ENCODE results near the gene BIVM.
A peak's percentile ranks its signal among the peaks of the same experiment; 100 is the strongest.

Gene BIVM

DNA sequence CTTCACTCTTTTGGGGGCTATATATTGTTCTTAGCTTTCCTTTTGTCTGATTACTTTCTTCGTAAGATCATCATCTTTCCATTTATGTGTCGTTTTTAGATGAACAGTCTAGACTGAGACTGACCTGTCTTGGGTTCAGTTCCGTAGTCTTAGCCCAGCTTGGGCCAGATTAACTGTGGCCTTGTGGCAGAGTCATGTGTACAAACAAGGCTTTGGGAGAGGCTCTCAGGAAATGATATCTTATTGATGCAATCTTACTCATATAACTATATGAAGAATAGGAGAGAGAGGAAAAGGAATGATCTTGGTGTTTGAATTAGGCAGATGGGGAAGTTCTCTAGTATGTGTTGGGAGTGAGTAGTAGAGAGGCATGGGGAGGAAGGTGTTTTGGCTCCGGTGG lies 40.1 kb downstream of the BIVM start:
- DNase-seq (ENCODE audit: low read depth in 1 of 2, low spot score in 1 of 2) = no peak

DNA sequence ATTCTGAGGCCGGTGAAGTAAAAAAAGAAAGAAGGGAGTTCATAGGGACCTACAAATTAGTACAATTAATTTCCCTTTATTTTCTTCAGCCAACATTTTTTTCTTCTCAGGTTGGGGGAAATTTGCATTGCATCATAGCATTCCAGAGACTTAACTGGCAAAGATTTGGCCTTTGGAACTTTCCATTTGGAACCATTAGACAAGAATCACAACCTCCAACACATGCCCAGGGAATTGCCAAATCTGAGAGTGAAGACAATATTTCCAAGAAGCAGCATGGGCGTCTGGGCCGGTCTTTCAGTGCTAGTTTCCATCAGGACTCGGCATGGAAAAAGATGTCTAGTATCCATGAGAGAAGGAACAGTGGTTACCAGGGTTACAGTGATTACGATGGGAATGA lies 40.5 kb downstream of the BIVM start:
- no peak for DNase-seq (ENCODE audit: low read depth in 1 of 2, low spot score in 1 of 2)

DNA sequence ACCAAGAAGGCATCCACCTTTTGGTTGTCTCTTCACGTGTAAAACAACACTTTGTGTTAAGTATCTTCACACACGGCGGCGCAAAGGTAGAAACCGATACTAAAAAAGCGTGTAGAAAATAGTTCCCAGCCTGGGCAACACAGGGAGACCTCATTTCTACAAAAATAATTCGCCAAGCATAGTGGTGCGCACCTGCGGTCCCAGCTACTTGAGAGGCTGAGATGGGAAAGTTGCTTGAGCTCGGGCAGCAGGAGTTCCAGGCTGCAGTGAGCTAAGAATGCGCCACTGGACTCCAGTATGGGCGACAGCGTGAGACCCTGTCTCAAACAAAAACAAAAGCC lies 46.3 kb downstream of the BIVM start:
- no peak for DNase-seq (ENCODE audit: low read depth in 1 of 2, low spot score in 1 of 2)

DNA sequence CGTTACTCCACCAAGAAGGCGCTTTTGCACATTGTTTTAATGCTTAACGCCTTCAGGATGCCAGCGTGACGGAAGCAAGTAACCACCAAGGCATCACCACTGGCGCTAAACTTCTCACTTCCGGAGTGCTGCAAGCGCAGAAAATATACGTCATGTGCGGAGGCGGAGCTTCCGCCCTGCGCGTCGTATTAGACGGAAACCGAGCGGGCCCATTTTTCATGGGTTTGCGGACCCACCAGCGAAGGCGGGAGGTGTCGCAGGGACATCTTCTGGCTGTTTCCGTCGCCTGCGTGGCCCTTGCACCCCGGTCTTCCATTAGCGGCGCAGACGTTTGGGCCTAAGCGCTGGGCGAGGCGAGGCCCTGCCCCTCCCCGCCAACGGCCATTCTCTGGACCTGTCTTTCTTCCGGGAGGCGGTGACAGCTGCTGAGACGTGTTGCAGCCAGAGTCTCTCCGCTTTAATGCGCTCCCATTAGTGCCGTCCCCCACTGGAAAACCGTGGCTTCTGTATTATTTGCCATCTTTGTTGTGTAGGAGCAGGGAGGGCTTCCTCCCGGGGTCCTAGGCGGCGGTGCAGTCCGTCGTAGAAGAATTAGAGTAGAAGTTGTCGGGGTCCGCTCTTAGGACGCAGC lies 46.8 kb downstream of the BIVM start, which contains the start of gene ERCC5:
ERCC5 (plus strand) TSS at position 403 of the 631 bp plus-strand sequence. CDS start 235 bp downstream, outside the sequence.
- DNase-seq (ENCODE audit: low read depth in 1 of 2, low spot score in 1 of 2) = peak; percentile 91 to 93

DNA sequence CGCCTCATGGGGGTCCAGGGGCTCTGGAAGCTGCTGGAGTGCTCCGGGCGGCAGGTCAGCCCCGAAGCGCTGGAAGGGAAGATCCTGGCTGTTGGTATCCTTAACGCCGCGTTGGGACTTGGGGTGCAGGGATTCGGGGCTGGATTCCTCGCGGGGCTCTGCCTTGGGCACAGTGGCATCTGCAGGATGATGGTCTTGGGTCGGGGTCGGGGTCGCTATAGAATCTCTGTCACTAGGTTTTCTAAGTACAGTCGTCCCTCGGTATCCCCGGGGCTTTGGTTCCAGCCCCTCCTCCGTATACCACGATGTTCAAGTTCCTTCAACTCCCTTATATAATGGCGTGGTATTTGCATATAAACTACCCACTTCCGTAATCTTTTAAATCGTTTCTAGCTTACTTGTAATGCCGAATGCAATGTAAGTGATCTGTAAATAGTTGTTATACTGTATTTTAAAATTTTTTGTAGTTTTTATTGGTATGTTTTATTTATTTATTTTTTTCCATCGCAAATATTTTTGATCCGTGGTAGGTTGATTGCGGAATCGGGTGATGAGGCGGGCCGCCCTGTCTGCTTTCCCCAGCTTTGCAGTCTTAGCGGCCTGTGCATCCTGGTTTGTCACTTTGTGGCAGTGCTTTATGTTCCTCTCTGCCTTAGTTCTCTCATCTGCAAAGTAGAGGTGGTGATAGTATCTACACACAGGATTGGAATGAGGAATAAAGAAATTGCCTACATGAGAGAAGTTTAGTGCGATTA lies 47.5 kb downstream of the BIVM start:
- peak; percentile 16 to 26 for DNase-seq (ENCODE audit: low read depth in 1 of 2, low spot score in 1 of 2)

DNA sequence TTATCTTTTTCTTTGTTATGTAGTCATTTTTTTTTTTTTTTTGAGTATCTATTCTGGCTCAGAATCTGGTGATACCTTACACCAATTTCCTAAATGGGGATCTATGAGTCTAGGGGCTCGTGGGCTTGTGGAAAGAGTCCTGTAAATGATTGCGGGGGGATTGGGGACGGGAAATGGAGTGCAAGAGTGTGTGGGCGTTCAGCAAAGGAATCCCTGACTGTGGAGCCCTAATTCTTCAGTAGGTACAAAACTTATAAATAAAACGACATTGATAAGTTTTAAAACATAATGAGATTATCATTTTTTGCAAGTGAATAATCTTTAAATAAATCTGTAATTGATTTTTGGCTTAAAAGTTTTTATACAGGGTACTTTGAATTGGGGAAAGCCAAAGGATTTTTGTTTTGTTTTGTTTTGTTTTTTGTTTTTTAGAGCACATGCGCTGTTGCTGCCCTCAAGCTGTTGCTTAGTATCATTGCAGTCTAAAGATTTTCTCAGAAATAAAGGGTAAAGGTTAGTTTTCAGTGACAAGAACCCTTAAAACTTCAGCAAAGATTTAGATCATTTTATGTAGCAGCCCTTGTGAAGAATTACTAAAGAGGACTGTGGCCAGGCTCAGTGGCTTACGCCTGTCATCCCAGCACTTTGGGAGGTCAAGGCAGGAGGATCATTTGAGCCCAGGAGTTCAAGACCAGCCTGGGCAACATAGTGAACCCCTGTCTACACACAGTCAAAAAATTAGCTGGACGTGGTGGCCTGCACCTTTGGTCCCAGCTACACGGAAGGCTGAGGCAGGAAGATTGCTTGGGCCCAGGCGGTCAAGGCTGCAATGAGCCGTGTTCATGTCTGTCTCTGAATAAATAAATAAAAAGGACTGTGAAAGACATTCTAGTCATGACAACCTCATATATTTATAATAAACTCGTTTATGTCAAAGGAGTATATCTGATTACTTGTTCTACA lies 48.6 kb downstream of the BIVM start:
- no peak for DNase-seq (ENCODE audit: low read depth in 1 of 2, low spot score in 1 of 2)

DNA sequence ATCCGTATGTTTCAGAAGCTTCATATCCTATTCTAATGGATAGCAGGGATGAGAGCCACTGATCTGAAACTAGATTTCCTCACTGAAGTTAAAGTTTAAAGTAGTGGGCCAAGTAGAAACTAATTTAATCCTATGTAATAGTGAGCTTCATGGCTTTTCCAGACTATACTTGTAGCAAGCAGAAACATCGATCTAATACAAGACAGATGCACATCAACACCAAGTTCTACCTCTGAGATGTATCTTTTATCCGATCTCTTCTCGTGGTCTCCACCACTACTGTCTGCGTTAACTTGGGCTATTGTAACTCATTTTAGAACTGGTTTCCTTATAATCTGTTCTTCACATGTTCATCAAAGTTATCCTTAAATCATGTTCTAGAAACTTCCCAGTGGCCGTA lies 50.0 kb downstream of the BIVM start:
- no peak for DNase-seq (ENCODE audit: low read depth in 1 of 2, low spot score in 1 of 2)

DNA sequence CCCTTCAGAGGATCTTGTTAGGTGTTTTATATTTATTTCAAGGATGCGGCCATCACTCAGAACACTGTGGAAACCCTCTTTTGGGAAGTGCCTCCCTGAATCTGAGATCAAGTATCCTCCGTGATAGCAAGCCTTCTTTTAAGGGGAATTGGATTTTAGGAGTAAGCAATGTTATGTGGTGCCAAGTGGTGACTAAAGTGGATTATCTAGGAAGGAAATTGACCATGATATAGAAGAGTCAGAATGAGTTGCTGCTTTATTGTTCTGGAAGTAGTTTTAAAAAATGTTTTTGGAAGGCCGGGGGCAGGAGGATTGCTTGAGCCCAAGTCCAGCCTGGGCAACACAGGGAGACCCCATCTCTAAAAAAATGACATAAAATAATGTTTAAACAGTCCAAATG lies 53.6 kb downstream of the BIVM start:
- no peak for DNase-seq (ENCODE audit: low read depth in 1 of 2, low spot score in 1 of 2)

DNA sequence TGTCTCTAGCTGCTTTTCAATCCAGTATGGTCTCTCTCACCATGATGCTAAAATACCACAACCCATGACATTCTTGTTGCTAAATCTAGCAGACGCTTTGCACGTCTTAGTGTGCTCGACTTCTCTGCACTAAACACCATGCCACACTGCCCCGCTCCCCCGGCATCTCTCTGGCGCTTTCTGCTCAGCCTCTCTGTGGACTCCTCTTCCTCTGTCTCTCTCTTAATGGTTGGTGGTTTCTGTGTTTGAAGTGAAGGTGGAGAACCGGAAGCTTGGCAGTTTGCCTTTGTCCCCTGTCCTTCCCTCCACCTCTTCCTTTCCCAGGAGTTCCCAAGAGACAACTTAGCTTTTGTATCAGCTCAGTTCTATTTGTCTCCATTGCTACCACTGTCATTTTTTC lies 55.8 kb downstream of the BIVM start:
- DNase-seq (ENCODE audit: low read depth in 1 of 2, low spot score in 1 of 2) = no peak

DNA sequence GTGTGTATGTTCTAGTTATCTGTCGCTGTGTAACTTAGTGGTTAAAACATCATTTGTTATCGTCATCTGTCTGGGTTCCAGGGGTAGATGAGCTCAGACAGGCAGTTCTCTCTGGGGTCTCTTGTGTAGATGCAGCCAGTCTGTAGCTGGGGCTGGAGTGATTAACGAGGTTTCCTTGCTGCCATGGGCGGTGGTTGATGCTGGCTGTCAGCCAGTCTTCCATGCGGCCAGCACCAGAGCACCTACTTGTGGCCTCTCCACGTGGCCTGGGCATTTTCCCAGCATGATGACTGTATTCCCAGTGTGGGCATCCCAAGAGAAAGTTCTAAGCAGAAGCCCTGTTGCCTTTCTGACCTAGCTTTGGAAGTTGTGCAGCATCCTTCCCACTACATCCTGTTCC lies 57.6 kb downstream of the BIVM start:
- no peak for DNase-seq (ENCODE audit: low read depth in 1 of 2, low spot score in 1 of 2)

DNA sequence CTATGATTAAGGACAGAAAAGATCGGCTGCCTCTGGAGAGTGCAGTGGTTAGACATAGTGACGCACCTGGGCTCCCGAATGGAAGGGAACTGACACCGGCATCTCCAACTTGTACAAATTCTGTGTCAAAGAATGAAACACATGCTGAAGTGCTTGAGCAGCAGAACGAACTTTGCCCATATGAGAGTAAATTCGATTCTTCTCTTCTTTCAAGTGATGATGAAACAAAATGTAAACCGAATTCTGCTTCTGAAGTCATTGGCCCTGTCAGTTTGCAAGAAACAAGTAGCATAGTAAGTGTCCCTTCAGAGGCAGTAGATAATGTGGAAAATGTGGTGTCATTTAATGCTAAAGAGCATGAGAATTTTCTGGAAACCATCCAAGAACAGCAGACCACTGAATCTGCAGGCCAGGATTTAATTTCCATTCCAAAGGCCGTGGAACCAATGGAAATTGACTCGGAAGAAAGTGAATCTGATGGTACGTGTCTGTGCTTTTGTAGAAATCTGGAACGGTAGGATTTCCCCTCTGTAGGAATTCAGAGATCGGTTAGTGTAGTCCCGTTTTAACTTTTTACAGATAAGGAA lies 63.8 kb downstream of the BIVM start:
- no peak for DNase-seq (ENCODE audit: low read depth in 1 of 2, low spot score in 1 of 2)

DNA sequence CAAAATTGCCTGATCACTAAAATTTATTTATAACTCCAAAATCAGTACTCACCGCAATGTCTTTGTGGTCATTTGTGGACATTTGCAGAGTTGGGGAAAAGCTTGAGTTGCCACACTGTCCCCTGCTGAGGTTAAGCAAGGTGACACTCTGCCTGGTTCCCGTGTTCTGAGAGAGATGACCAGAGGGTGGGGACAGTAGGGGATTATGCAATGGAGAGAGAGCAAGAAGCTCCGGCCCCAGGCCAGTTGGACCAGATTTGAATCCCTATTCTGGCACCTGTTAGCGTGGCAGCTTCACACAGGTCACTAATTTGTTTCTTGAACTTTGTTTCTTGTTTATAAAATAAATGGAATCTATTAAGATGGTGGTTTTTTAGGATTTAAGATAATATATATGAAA lies 64.7 kb downstream of the BIVM start:
- DNase-seq (ENCODE audit: low read depth in 1 of 2, low spot score in 1 of 2) = no peak

DNA sequence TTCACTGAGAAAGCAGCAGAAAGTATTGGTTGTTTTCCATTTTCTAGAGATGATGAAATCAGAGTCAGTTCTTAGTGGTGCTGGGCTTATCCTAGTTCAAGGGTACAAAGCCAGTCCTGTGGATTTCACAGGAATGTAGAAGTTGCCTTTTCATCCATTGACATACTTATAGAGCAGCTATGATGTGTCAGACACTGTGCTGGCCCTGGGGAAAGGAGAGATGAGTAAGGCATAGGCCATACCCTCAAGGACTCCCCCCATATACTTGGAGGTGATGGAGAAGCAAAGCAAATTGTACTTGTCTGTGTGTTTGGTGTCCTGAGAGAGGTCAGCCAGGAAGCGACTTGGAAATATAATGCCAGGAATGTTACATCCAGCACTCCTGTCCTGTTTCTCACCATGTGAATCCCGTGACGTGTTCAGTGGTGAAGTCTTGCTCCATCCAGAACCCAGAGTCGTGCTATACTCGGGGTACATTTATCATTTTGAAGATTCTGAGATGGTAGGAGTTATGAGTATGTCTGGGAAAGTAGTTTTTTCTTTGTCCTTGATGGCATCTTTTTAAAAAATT lies 69.5 kb downstream of the BIVM start:
- DNase-seq (ENCODE audit: low read depth in 1 of 2, low spot score in 1 of 2) = no peak

DNA sequence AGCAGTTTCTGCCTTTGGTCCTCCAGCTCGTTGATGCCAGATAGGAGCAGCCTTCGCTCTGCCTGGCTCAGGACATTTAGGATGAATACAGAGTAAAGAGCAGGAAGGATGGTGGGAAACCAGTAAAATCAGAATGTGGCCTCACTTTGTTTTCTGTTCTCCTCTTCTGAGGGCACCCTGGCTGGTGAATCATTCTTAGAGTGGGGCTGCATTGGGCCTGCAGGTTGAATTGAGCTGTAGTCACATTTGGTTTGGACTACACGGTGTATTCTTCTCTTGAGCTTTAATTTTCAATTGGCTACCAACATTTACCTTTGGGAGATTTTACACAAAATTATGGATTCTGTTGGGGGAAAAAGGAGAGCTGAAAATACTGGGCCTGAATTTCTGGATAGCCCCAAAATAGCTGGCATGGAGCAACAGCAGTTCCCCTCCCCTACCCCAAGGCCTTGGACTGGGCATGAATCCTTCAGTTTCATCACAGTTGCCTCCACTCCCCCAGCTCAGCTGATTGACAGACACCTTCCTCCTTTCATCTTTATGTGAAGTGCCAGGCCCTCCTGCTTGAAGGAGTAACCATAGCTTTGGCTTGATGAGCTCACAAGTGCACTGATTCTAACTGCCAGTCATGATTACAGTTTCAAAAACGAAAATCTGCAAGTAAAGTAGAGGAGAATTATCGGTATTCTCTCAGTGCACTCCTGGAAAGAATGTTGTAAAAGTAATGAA lies 71.2 kb downstream of the BIVM start:
- DNase-seq (ENCODE audit: low read depth in 1 of 2, low spot score in 1 of 2) = no peak

DNA sequence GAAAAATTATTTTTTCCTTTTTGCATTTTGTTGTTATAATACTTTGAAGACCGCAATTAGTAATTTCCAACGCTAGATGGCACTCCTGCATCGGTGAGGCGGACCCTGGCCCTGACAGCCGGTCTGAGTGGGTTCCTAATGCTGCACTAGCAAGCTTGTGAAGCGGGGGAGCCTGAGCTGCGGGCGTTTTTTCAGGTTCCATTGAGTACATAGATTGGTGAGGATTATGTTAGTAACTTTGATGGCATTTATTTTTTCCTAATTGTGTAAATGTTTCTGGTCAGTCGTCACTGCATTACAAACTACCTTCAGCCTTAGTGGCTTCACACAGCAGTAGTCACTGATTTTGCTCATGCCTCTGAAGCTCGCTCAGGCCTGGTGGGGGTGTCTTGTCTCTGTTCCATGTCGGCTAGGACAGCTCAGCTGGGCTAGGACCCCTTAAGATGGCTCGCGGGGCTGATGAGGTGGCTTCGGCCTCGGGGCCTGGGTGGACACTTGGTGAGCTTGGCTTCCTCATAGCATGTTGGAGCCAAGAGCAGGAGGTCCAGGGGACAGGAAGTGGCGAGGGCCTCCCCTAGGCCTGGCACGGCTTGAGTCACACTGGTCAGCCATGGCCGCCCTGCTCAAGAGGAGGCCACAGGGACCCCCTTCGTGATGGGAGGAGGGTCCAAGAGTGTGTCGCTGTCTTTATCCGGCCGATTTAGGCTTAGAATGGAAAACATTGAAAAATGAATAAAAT lies 71.9 kb downstream of the BIVM start:
- DNase-seq (ENCODE audit: low read depth in 1 of 2, low spot score in 1 of 2) = peak in 1 of 2 donors; percentile 20

DNA sequence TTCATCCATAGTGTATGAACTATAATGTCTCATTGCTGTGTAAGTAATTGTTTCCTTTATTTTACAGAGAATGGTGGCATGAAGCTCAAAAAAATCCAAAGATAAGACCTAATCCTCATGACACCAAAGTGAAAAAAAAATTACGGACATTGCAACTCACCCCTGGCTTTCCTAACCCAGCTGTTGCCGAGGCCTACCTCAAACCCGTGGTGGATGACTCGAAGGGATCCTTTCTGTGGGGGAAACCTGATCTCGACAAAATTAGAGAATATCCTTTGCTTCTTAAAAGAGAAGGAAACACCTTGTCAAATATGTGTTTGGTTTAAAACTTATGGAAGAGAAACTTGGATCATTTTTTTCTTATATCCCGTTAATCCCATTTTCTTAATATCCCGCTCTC lies 73.2 kb downstream of the BIVM start:
- DNase-seq (ENCODE audit: low read depth in 1 of 2, low spot score in 1 of 2) = no peak

DNA sequence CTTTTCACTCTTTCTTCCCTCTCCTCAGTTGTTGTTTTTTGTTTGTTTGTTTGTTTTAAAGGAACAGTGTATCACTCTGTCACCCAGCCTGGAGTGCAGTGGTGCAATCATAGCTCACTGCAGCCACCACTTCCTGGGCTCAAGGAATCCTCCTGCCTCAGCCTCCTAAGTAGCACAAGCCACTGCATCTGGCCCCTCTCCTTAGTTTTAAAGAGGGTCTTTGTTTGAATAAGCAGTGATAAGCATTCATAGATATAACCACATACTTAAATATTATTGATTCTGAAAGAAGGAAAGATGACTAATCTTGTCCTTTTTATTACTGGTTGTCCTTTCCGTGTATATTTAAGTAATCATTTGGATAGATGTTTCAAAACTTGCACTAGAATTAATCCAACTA lies 73.6 kb downstream of the BIVM start:
- DNase-seq (ENCODE audit: low read depth in 1 of 2, low spot score in 1 of 2) = no peak

DNA sequence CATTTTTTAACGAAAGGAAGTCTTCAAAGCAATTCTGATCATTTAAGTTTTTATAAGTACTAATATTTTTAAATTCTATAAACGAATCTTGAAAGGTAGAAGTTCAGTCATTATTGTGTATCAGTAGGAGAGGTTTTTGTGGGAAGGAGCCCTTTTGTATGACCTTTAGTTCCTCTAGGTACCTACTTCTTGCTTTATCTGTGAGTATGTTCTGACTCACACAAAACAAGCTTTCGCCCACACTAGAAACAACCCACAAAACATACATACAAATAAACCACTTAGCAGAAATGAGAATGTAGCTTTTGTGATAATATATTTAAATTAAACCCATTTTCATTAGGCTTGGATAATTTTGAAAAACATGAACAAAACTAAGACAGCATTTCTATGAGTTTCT lies 74.7 kb downstream of the BIVM start:
- no peak for DNase-seq (ENCODE audit: low read depth in 1 of 2, low spot score in 1 of 2)

DNA sequence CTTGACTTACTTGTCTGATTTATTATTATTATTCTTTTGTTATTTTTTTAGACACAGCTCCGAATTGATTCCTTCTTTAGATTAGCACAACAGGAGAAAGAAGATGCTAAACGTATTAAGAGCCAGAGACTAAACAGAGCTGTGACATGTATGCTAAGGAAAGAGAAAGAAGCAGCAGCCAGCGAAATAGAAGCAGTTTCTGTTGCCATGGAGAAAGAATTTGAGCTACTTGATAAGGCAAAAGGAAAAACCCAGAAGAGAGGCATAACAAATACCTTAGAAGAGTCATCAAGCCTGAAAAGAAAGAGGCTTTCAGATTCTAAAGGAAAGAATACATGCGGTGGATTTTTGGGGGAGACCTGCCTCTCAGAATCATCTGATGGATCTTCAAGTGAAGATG lies 76.3 kb downstream of the BIVM start:
- DNase-seq (ENCODE audit: low read depth in 1 of 2, low spot score in 1 of 2) = no peak

DNA sequence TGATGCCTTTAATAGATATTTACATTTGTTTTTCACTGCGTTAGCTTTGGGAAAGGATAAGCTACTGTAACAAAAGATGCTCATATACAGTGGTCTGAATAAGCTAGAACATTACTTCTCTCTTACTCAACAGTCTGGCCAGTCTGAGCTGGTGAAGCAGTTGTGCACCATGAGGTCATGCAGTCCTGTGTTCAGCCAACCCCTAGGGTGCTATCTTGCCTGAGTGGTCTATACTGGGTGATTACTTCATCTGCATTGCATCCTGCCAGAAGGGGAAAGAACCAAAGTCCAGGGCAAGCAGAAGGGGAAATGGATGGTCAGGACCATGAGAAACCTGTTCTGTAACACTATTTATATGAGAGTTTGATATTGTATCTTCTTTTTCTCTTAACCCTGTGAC lies 78.4 kb downstream of the BIVM start:
- no peak for DNase-seq (ENCODE audit: low read depth in 1 of 2, low spot score in 1 of 2)
